Measurements from ENCODE around the gene CNTNAP2. TPM values are rescaled to one million over a fixed set of nuclear protein-coding genes. Genes with fewer than 3 reads are reported as not detected.

The CNTNAP2 gene
- total RNA-seq, 1 donor from 2014 or later, result 2.8 TPM

DNA sequence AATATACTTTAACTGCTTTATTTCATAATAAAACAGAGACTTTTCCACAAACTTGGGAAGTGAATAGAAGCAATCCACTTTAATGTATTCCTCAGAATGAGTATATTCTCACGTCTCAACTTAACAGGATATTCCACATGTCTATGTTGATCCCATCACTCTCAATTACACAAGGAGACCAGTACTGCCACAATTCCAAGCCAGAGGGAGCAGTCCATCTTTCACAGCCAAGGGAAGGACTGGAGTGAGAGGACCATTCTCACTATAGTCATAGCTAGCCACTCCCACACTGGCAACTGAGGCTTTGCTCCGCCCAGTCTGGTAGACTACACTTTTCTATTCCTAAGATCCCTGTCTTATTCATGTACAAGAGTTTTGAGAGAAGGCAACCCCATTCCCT, 553.9 kb downstream of the CNTNAP2 start:
- no peak for DNase-seq (ENCODE audit: low read depth in 2 of 2)

DNA sequence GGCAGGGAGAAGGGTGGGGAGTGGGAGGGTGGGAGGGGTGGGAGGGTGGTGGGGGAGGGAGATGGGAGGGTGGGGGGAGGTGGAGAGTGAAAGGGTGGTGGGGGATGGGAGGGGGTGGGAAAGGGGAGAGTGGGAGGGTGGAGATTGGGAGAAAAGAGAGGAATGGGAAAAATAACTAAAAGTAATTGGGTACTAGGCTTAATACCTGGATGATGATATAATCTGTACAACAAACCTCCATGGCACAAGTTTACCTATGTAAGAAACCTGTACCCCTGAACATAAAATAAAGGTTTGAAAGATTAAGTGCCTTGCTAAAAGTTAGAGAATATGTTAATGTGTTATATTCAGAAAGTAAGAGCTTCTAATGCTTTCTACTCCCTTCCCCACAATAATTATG, 564.9 kb downstream of the CNTNAP2 start:
- no peak for DNase-seq (ENCODE audit: low read depth in 2 of 2)

DNA sequence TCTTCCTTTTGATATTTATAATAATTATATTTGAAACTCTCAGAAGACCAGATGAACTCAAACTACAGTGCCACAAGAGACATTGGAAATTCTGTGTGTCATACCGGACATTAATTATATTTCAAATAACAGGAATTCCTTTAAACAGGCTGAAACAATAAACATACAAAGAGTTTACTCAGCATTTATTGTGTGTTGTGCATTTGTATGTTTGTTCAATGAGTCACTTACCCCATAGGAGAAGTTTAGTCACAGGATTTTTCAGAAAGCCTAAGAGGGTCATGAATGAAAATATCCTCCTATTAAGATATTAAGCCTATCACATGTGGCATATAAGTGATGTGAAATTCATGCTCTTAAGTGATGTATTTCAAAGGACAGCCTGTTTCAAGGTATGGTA, 566.8 kb downstream of the CNTNAP2 start:
- peak; percentile 11 to 40 for DNase-seq (ENCODE audit: low read depth in 2 of 2)

DNA sequence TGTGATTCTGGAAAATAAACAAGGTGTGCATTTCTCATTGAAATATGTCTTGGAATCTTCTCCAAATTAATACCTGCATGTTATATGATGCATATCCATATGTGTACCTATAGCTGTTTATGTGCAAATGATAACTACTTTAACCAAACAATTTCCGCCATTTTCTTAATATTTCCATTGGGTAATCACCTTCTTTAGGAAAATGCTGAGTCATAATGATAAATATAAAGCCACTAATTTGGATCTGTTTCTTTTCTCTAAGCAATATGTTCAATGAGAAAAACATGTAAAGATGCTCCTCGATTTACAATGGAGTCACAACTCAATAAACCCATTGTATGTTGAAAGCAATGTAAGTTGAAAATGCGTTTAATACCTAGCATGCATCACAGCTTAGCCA, 574.4 kb downstream of the CNTNAP2 start:
- DNase-seq (ENCODE audit: low read depth in 2 of 2), result no peak

DNA sequence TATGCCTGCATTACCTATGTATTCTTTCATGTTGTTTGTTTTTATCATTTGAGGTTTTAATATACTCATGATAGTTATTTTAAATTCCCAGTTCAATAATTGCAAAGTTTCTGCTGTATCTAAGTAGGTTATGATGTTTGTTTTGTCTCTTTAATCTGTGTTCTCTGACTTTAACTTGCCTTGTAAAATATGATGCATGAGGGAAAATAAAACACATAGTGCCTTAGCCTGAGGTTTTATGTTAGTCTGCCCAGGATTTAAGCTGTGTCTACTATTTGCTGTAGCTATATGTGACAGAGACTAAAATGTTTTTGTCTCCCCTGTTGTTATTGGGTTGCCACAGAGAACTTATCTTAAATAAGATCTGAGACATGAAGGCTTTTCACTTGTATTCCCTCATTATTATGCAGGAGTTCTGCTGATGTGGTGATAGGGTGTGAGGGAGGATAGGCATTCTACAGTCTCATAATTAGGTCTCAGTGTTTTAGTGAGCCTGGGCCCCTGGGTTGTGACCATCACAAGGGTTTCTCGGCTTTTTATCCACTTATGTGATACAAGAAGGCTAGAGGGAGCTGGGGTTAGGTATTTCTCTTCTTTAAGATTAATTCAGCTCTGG, 582.5 kb downstream of the CNTNAP2 start:
- DNase-seq (ENCODE audit: low read depth in 2 of 2), result no peak

DNA sequence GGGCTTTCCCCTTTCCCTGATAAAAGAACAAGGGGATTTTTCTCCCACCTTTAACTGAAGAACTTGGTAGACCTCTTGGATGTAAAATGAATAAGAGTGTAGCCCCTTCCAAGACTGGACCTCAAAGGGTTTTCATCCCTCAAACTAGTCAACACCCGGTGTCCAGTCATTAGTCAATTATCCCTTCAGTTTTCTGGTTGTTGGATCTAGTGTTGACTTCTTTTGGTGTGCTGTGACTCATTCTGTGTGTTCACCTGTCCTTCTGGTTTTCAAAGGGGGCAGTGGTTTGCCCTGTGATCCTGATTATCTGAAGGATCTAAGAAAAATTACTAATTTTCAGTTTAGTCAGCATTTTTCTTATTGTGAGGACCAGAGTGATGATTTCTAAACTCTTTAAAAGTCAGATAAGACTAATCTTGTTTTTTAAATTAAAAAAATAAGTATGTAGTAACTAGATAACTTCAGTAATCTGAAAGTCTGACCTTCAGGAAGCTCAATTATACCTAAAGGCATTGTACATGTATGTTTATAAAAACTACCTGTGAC, 583.5 kb downstream of the CNTNAP2 start:
- DNase-seq (ENCODE audit: low read depth in 2 of 2), result no peak

DNA sequence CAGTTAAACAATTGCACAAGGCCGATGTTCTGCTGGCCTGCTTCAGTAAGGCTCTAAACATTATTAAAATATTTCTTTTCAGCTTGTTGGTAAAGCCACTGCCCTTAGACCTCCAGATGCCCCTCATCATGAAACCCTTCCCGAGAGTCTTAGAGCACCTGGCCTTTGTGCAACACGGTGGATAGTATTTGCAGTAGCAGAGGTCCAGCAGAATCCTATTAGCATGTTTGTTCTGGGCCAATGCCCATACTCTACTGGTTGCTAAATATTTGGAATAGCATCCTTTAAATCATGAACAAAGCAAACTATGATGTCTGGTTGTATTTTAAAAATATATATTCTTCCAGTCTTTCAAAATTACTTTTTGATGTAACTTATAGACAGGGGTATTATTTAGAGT, 584.6 kb downstream of the CNTNAP2 start:
- DNase-seq (ENCODE audit: low read depth in 2 of 2), result no peak

DNA sequence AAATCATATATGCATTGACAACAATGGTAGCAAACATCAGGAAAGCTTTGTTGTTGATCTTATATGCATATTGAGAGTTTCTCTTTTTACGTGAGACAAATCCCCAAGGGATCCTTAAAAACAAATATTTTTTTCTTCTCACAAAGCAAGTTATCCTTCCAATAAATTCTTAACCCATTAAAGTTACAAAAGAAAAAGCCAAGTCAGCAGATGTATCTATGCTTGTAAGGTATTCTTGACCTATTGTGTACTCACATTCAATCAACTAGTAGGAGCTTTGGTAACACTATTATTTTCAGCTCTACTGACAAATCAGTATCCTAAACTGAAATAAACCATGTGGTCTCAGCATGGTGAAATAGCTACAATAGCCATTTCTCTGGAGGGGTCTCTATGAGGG, 586.3 kb downstream of the CNTNAP2 start:
- no peak for DNase-seq (ENCODE audit: low read depth in 2 of 2)

DNA sequence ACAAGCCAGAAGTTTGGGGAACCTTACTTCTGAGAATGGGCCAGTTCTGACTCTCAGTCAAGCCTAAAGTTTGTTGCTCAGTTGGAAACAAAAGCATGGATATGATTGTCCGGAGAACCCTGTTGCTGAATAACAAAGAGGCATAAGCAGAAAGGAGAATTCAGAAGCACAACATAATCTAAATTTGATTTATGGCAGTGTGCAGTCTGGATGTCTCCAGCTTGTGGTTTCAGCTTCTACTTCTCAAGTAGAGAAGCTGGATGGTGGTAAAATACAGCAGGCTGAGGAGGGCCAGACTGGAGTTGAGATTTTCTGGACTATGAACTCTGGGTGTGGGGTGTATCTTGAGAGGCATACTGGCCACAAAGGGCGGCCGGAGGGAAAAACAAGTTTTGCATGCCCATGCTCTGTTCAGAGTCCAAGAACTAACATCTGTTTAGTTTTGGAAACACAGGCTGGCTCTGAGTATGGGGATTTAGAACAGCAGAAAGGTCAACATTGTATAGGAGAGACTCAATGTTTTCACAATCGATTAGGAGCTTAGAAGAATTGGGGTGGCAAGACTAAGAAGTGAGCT, 592.9 kb downstream of the CNTNAP2 start:
- DNase-seq (ENCODE audit: low read depth in 2 of 2), result no peak

DNA sequence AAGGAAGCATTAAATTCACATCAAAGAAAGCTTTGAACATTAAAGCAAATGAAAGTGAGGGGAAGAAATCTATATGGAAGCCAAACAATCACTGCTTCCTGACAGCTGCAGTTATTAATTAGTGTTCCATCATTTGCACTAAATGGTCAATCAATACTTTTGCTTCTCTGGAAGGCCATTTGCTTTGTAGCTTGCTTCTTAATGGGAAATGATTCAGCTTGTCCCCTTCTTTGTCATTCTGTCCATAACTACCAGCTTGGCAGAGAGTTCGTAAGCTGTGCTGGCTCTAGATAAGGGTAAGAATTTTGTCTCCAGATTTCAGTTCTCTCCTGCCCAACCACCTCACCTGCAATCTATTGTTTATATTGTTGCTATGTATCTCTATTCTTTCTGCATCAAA, 596.6 kb downstream of the CNTNAP2 start:
- no peak for DNase-seq (ENCODE audit: low read depth in 2 of 2)

DNA sequence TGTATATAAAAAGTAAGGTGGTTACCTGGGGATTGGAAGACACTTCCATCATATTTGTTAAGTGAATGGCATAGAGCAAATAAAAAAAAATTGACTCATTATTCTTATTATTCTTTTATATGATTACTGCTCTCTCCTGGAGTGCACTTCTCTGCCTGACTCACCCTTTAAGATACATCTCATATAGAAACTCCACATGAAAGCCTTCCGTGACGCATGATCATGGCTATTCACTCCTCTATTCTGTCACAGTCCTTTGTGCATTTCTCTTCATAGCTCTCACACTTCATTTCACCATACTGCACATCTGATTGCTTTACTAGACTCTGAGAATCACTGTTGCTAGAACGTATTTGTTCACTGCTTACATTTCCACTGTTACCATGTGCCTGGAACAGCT, 597.3 kb downstream of the CNTNAP2 start:
- no peak for DNase-seq (ENCODE audit: low read depth in 2 of 2)

DNA sequence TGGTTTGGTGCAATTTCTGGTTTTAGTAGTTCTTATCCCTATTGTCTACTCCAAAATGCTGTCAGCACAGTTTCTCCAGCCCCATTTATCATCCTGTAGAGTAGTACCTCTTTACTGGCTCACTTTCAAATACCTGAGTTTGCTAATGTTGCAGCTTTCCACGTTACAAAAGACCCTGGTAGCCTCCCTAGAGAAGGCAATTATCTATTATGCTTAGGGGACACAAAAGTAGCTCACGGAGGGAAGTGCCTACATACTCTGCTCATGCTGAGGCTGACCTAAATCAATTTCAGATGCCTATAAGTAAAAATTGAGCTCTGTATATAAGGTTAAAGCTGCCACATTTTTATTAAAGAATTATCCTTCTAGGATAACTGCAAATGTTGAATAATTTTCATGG, 603.6 kb downstream of the CNTNAP2 start:
- no peak for DNase-seq (ENCODE audit: low read depth in 2 of 2)

DNA sequence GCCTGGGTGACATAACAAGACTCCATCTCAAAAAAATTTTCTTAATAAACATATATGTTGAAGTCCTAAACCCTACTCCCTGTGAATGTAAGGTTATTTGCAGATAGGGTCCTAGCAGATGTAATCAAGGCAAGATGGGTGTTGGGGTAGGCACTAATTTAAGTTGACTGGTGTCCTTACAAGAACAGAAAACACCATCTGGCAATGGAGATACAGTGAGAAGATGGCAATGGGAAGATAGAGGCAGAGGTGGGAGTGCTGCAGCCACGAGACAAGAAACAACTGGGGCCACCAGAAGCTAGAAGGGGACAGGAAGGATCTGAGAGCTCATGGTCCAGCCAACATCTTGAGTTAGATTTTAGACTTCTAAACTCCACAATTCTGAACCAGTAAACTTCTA, 606.4 kb downstream of the CNTNAP2 start:
- no peak for DNase-seq (ENCODE audit: low read depth in 2 of 2)

DNA sequence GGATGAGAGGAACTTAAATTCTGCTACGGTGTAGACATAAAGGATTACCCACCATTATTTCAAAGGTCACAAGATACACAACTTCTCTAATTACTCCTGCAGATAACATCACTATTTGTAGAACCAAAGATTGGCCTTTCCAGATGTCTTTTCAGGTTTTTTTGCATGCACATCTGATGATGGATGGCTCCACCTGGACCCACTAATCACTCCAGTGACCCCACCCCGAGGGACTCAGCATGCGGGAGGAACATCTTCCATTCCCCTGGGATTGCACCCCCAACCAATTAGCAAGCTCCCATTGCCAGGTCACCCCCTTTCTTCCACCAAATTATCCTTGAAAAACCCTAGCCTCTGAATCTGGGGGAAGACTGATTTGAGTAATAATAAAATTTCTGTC, 608.9 kb downstream of the CNTNAP2 start:
- no peak for DNase-seq (ENCODE audit: low read depth in 2 of 2)

DNA sequence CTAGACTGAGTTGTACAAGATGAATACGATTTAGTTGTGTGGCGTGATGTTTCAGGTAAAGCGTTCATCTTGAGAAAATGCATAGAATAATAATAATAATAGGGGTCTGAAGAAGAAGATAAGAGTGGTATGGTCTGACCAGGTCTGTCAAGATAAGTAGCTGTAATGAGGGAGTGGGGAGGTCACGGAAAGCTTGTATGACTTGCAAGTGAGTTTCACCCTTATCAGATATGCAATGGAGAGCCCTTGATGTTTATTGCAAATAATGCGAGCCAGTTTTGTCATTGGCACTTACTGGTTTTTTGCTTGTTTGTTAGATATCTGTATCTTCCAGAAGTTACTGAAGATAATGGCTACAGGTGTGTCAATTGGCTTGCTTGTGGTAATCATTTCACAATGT, 611.5 kb downstream of the CNTNAP2 start:
- DNase-seq (ENCODE audit: low read depth in 2 of 2), result no peak

DNA sequence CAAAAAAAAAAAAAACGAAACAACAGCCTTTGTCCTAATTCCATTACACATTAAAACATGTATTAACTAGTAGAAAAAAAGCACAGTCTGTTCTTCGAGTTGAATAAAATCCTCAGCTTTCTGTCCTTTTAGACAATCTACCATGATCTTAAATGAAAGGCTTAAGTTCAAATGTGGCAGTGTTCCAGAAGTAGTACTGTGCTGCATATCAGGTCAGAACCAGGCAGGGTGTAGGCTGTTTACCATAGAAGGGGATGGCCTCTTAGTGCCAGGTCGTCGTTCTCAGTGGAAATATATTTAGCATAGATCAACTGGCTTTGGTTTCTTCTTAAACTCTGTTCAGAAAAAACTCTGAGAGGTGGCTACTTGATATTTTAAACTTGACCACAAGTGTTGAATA, 612.0 kb downstream of the CNTNAP2 start:
- no peak for DNase-seq (ENCODE audit: low read depth in 2 of 2)

DNA sequence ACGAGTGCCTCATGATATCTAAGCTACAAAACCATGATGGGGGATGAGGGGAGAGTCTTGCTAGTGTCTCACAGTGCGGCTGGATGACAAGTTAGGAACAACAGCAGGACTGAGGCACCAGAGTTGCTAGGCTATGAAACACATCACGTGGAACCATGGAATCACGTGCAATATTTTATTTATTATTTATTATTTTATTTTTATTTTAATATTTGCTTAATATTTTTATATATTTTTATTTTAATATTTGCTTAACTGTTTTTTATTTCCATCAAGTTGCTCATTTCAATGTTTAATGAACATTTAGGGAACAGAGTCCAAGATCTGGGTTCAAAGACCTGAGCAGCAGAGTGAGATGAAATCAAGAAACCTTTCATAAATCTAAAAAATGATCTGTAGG, 614.6 kb downstream of the CNTNAP2 start:
- no peak for DNase-seq (ENCODE audit: low read depth in 2 of 2)

DNA sequence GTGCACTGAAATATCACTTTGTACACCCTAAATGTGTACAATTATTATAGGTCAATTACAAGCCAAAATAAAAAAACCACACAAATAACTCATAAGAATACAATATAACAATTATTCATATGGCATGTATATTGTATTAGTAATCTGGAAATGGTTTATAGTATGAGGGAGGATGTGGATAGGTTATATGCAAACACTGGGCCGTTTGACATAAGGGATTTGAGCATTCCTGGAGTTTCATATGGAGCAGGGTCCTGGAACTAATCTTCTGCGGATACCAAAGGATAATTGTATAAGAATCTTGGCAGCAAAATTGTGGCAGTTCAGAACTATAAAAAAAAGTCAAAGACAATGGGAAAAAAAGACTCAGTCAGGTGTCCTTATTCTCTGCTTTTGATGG, 619.4 kb downstream of the CNTNAP2 start:
- DNase-seq (ENCODE audit: low read depth in 2 of 2), result no peak

DNA sequence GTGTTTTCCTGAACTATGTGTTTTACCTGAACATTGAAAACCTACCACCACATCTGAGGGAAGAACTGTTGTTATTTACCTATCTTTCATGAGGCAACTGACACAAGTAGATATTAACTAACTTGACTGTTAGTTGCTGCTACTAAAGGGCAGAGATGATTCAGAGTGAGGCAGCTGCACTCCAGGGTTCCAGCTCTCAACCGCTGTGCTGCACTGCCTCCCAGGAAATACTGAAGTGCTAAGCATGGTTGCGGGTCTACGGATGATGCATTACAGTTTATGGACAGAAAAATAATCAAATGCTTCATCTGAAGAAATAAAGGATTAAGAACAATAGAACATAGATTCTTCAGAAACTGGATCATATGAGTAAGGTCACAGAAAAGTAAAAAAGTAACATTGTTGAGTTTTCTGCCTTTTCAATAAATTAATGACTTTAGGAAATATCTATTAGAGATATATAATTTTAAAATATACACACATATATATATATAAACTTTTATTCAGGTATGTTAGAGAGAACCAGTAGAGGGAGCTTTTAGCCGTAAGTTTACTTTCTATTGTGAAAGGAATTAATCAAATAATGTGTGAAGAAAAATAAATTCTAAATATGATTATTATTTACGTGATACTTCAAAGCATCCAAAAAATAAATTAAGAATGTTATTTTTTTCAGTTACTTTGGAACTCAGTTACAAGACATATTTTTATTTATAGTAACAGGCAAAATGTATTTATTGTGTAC, 620.0 kb downstream of the CNTNAP2 start:
- DNase-seq (ENCODE audit: low read depth in 2 of 2), result no peak

DNA sequence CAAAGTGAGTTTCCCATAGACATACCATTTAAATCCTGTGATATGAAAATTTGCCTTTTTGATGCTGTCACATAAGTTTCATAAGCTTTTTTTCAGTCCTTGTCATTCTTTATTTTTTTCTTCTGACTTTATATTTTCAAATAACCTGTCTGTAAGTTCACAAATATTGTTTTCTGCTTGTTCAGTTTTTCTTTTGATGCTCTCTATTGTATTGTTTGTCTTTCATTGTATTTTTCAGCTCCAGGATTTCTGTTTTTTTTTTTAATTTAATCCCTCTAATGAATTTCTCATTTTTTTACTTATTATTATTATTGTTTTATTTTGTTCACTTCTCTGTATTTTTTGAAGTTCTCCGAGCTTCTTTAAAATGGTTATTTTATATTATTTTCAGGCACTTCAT, 623.4 kb downstream of the CNTNAP2 start:
- DNase-seq (ENCODE audit: low read depth in 2 of 2), result no peak

DNA sequence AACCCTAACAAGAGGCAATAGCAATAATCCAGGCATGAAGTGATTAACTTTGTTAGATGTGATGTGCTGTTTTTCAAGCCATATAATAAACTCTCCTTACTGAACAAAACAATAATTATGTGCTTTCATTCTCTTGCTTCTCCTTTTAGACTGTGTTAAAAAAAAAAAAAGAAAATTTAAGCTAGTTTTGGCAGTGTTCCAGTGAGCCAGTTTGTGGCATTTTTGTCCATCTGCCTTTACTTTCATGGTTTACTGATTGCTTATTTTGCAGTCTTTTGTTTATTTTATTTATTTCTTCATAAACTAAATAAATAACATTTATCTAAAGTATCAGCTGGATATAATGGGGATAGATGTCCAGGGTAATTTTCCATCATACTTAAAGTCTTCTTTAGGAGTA, 625.3 kb downstream of the CNTNAP2 start:
- DNase-seq (ENCODE audit: low read depth in 2 of 2), result no peak

DNA sequence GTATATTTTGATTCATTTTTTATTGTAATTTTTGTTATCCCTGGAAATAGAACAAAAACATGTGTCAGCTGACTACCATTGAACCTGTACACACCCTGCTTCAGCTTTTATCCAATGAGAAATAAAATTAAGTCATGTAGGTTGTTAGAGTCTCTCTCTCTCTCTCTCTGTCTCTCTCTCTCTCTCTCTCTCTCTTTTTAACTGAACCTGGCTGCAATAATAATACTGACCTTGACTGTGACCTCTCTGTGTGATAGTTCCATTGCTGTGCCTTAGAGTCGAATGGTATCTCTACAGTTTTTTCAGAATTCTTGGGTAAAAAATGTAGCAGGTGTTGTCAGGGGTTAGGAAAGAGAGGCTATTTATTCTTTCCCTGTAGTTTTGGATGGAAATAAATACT, 637.8 kb downstream of the CNTNAP2 start:
- no peak for DNase-seq (ENCODE audit: low read depth in 2 of 2)

DNA sequence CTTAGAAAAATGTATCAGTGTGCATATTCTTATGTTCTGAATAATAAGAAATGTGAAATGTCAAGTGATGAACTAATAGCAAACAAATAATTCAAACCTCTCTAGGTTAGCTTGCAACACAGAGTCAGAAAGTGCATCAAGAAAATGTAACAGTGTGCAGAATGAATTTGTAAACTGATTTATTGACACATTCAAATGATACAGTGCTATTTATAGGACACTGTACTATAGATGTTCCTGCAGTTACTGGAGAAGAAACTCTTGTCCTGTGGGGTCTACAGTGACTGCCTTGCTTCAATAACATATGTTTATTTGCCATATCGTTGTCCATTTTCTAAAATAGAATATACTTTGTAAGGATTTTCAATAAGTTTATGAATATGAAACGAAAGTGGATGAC, 639.0 kb downstream of the CNTNAP2 start:
- DNase-seq (ENCODE audit: low read depth in 2 of 2), result no peak
